Left lung (tissue), 10 donors: Measurements from ENCODE around the gene KCNG2. TPM values are rescaled to one million over a fixed set of nuclear protein-coding genes. Genes with fewer than 3 reads are reported as not detected.

Source experiments
- ATAC-seq: fragments of 200-7000 bp; cut with Tn5 transposase; one replicate; pipeline ENCODE4 v1.9.1; 2020; ENCODE audit warnings: moderate library complexity
- DNase-seq, 4 donors: peaks; one replicate each; pipeline ENCODE4 v3.0.0-alpha.2; 2013 to 2020
- H3K27ac ChIP-seq, 2 donors: fragments of 200-600 bp; sonication (generic) in 1 of 2; one replicate each; pipeline versions ENCODE4 v1.5.0 to v1.8.0; 2020 to 2021
- H3K27me3 ChIP-seq, 2 donors: fragments of 200-600 bp; sonication (generic) in 1 of 2; one replicate each; pipeline versions ENCODE4 v1.5.0 to v1.8.0; 2020 to 2021
- H3K36me3 ChIP-seq, 2 donors: fragments of 200-600 bp; sonication (generic) in 1 of 2; one replicate each; pipeline versions ENCODE4 v1.5.0 to v1.8.0; 2020 to 2021
- H3K4me1 ChIP-seq, 2 donors: fragments of 200-600 bp; one replicate each; pipeline ENCODE4 v1.8.0; 2021
- H3K4me3 ChIP-seq, 2 donors: fragments of 200-600 bp; sonication (generic) in 1 of 2; one replicate each; pipeline versions ENCODE4 v1.5.0 to v1.8.0; 2020 to 2021; ENCODE audit warnings: mild to moderate bottlenecking in 1 of 2
- H3K9me3 ChIP-seq, 2 donors: fragments of 200-600 bp; sonication (generic) in 1 of 2; one replicate each; pipeline versions ENCODE4 v1.5.0 to v1.8.0; 2020 to 2021
- CTCF ChIP-seq, 2 donors: fragments of 200-600 bp; sonication (generic) in 1 of 2; IDR thresholded peaks; one replicate each; pipeline versions ENCODE4 v1.5.0 to v1.8.0; 2021; ENCODE audit warnings: antibody characterized with exemption in 2 of 2
- intact Hi-C, 2 donors: fragments of 100-400 bp; cut with DNase I; formaldehyde crosslinking; loops; one replicate each; pipeline versions ENCODE4 v1.11.2 to v1.14.2; 2022
- polyA plus RNA-seq, 6 donors: library from polyadenylated mRNA; unstranded; fragments of 120-200 nt; gene quantifications; one replicate each; pipeline ENCODE4 v1.2.1, GENCODE V29; 2013; ENCODE audit not compliant: insufficient read length in 6 of 6
- total RNA-seq, 2 donors: library from RNA; stranded (reverse); fragmentation: NEBNext Ultra II Directional; extraction: Animal tissue kit (Norgen Biotek cat#: 25700); gene quantifications; one replicate each; pipeline ENCODE4 v1.2.1, GENCODE V29; 2021
- donor health status: DM: no; HTN: yes; CAD: no.
- donor health status: DM: no; HTN: no; CAD: no.

The KCNG2 gene
- total and polyA plus RNA-seq, 8 donors = 0.17 to 1.1 (median 0.31) TPM

- intact Hi-C loops = no loop called here
- Histone ChIP-seq H3K4me1 (no peaks in the 10 kb centered on the region), H3K9me3 (no peaks in the 10 kb centered on the region), H3K4me3 (no peak overlapping the region), H3K27ac (no peak overlapping the region), H3K36me3 (no peaks in the 10 kb centered on the region), H3K27me3 (peaks cover 0 to 17% of the 10 kb centered on the region in 2 donors)
- TF ChIP-seq CTCF (IDR thresholded peaks at IDR 0.05) = no peak
- ATAC-seq (no peak), DNase-seq (no peak)
Measured at GRCh38 chr18:79829136-79829854, 31.6 kb downstream of the KCNG2 start.

- Histone ChIP-seq H3K4me1 (no peaks in the 10 kb centered on the region), H3K4me3 (no peak overlapping the region), H3K27me3 (peaks cover 0 to 19% of the 10 kb centered on the region in 2 donors), H3K36me3 (no peaks in the 10 kb centered on the region), H3K27ac (no peak overlapping the region), H3K9me3 (peaks cover 0 to 3% of the 10 kb centered on the region in 2 donors)
- ATAC-seq (no peak), DNase-seq (no peak)
- intact Hi-C loops = no loop called here
- TF ChIP-seq CTCF (IDR thresholded peaks at IDR 0.05) = no peak
Measured at GRCh38 chr18:79832169-79832568, 34.4 kb downstream of the KCNG2 start.

GRCh38 chr18:79834834-79835233 lies 37.1 kb downstream of the KCNG2 start:
- Histone ChIP-seq H3K27ac (no peak overlapping the region), H3K9me3 (peaks cover 0 to 3% of the 10 kb centered on the region in 2 donors), H3K4me1 (no peaks in the 10 kb centered on the region), H3K4me3 (no peak overlapping the region), H3K36me3 (no peaks in the 10 kb centered on the region), H3K27me3 (peaks cover 0 to 25% of the 10 kb centered on the region in 2 donors)
- ATAC-seq = no peak
- TF ChIP-seq CTCF (IDR thresholded peaks at IDR 0.05) = no peak
- DNase-seq = no peak
- intact Hi-C loops = no loop called here

GRCh38 chr18:79841936-79842335 lies 44.2 kb downstream of the KCNG2 start:
- intact Hi-C loops = no loop called here
- ATAC-seq = no peak
- TF ChIP-seq CTCF (IDR thresholded peaks at IDR 0.05) = no peak

GRCh38 chr18:79844999-79845563 lies 47.3 kb downstream of the KCNG2 start:
- intact Hi-C loops = no loop called here
- Histone ChIP-seq H3K9me3 (peaks cover 0 to 16% of the 10 kb centered on the region in 2 donors), H3K4me1 (no peaks in the 10 kb centered on the region), H3K4me3 (no peak overlapping the region), H3K27ac (no peak overlapping the region), H3K36me3 (no peaks in the 10 kb centered on the region), H3K27me3 (no peaks in the 10 kb centered on the region)
- TF ChIP-seq CTCF (IDR thresholded peaks at IDR 0.05) = no peak
- peak in 1 of 4 donors; percentile 47 for DNase-seq
- no peak for ATAC-seq

More at GRCh38 chr18:79841936-79842335, 44.2 kb downstream of the KCNG2 start:
- peaks cover 0 to 9% of the 10 kb centered on the region in 2 donors for H3K27me3 ChIP-seq
- H3K27ac ChIP-seq = no peak overlapping the region
- no peaks in the 10 kb centered on the region for H3K4me1 ChIP-seq
- no peak overlapping the region for H3K4me3 ChIP-seq
- no peak for DNase-seq
- peaks cover 0 to 17% of the 10 kb centered on the region in 2 donors for H3K9me3 ChIP-seq
- H3K36me3 ChIP-seq = no peaks in the 10 kb centered on the region
